ENCODE results near the gene DLGAP4.

Gene DLGAP4

DNA sequence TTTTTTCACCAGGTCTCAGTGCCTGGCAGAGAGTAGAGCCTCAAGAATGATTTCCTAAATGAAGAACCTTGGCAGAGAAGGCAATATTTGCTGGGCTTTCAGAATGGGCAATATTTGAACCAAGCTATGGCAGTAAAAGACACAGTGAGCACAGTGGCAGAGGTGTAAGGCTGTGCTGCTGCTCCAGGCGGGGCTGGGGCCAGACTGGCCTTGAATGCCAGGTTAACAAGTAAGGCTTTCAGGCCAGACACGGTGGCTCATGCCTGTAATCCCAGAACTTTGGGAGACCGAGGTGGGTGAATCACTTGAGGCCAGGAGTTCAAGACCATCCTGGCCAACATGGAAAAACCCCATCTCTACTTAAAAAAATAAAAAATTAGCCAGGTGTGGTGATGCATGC is 226.7 kb downstream of the DLGAP4 start:
- Histone ChIP-seq H3K4me2 (ENCODE audit: low read depth, low read length) (no peak overlapping the region), H3K9me2 (replicated peaks; ENCODE audit: insufficient read depth, low read length) (no peaks in the 10 kb centered on the region), H3K9ac (ENCODE audit: low read length) (no peak overlapping the region), H3K9me3 (replicated peaks; ENCODE audit: insufficient read depth, low read length) (no peaks in the 10 kb centered on the region), H3K4me1 (ENCODE audit: low read length) (peaks cover 4% of the 10 kb centered on the region), H3K36me3 (replicated peaks; ENCODE audit: insufficient read depth, low read length) (no peaks in the 10 kb centered on the region), H4K20me1 (ENCODE audit: insufficient read depth, low read length) (no peaks in the 10 kb centered on the region), H2AFZ (ENCODE audit: low read length) (no peak overlapping the region), H3K27me3 (replicated peaks; ENCODE audit: insufficient read depth, low read length) (no peaks in the 10 kb centered on the region), H3K79me2 (ENCODE audit: low read length) (no peaks in the 10 kb centered on the region), H3F3A (ENCODE audit: insufficient read depth, low read length) (no peaks in the 10 kb centered on the region), H3K4me3 (ENCODE audit: low read length) (no peak overlapping the region), H3K27ac (ENCODE audit: low read length) (no peak overlapping the region)
- no peak for TF ChIP-seq EZH2 (optimal IDR thresholded peaks at IDR 0.05; ENCODE audit: low read depth, low read length)
- TF ChIP-seq CTCF (IDR thresholded peaks at IDR 0.05; ENCODE audit: low read length) = no peak
- no peak for TF ChIP-seq EZH2phosphoT487 (IDR thresholded peaks at IDR 0.05; ENCODE audit: low read length)
- no peak for DNase-seq

DNA sequence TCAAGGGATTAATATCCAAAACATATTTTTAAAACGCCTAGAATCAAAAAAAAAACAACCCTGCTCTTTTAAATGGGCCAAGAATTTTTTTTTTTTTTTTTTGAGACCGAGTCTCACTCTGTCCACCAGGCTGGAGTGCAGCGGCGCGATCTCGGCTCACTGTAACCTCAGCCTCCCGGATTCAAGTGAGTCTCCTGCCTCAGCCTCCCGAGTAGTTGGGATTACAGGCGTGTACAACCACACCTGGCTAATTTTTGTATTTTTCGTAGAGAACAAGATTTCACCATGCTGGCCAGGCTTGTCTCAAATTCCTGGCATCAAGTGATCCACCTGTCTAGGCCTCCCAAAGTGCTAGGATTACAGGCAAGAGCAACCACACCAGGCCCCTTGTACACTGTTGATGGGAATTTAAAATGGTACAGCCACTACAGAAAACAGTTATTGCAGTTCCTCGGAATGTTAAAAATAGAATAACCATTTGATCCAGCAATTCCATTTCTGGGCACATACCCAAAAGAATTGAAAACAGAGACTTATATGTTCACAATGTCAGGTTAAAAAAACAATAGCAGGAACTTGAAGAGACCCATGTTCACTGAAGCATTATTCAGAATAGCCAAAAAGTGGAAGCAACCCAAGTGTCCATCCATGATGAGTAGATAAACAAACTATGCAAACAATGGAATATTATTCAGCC is 232.0 kb downstream of the DLGAP4 start:
- no peak for TF ChIP-seq CTCF (IDR thresholded peaks at IDR 0.05; ENCODE audit: low read length)
- no peak for TF ChIP-seq EZH2phosphoT487 (IDR thresholded peaks at IDR 0.05; ENCODE audit: low read length)
- no peak for TF ChIP-seq EZH2 (optimal IDR thresholded peaks at IDR 0.05; ENCODE audit: low read depth, low read length)
- Histone ChIP-seq H3K36me3 (replicated peaks; ENCODE audit: insufficient read depth, low read length) (no peaks in the 10 kb centered on the region), H3K4me3 (ENCODE audit: low read length) (no peak overlapping the region), H3K79me2 (ENCODE audit: low read length) (no peaks in the 10 kb centered on the region), H3F3A (ENCODE audit: insufficient read depth, low read length) (0 out of 2 replicates have a peak, but pooled peaks cover 3% of the 10 kb centered on the region), H3K27me3 (replicated peaks; ENCODE audit: insufficient read depth, low read length) (no peaks in the 10 kb centered on the region), H3K9ac (ENCODE audit: low read length) (no peak overlapping the region), H4K20me1 (ENCODE audit: insufficient read depth, low read length) (no peaks in the 10 kb centered on the region), H2AFZ (ENCODE audit: low read length) (no peak overlapping the region), H3K27ac (ENCODE audit: low read length) (no peak overlapping the region), H3K9me3 (replicated peaks; ENCODE audit: insufficient read depth, low read length) (no peaks in the 10 kb centered on the region), H3K4me2 (ENCODE audit: low read depth, low read length) (no peak overlapping the region), H3K9me2 (replicated peaks; ENCODE audit: insufficient read depth, low read length) (no peaks in the 10 kb centered on the region), H3K4me1 (ENCODE audit: low read length) (no peaks in the 10 kb centered on the region)
- DNase-seq = no peak

DNA sequence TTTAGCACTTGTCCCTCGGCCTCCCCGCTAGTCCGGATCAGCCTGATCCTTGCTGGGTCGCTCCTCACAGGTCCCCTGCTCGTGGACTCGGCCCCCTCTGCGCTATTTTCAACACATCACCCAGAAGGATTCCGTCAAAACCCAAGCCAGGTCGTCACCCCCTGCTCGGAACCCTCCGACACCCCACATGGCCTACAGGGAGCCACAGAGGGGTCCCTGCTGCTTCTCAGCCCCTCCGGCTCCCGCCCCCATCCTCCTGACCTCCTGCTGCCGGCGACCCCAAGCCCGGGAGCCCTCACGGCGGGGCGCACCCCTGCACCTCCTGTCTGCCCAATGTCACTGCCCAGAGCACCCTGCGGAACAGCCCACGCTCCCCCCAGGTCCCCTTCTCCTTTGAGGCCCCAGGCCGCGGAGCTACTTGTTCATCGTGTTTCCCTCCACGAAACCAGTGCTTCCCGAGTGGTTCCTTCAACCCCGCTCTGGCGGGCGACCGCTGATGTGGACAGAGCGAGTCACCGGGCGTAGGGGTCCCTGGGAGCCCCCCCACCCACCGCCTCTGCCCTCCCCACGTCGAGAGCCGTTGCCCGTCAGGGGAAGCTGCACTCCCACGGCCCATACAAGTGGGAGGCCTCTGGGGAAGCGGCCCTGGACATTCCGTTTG is 234.5 kb downstream of the DLGAP4 start:
- no peaks in the 10 kb centered on the region for H4K20me1 ChIP-seq (ENCODE audit: insufficient read depth, low read length)
- H3K9me3 ChIP-seq (replicated peaks; ENCODE audit: insufficient read depth, low read length) = no peaks in the 10 kb centered on the region
- no peaks in the 10 kb centered on the region for H3K79me2 ChIP-seq (ENCODE audit: low read length)
- 0 out of 2 replicates have a peak, but pooled peaks cover 3% of the 10 kb centered on the region for H3F3A ChIP-seq (ENCODE audit: insufficient read depth, low read length)
- no peaks in the 10 kb centered on the region for H3K36me3 ChIP-seq (replicated peaks; ENCODE audit: insufficient read depth, low read length)
- no peak for TF ChIP-seq CTCF (IDR thresholded peaks at IDR 0.05; ENCODE audit: low read length)
- peak overlapping the region; percentile 24; the same call in 1 of the 2 replicates for H3K4me2 ChIP-seq (ENCODE audit: low read depth, low read length)
- H3K4me3 ChIP-seq (ENCODE audit: low read length) = no peak overlapping the region
- H3K9me2 ChIP-seq (replicated peaks; ENCODE audit: insufficient read depth, low read length) = no peaks in the 10 kb centered on the region
- no peaks in the 10 kb centered on the region for H3K4me1 ChIP-seq (ENCODE audit: low read length)
- no peak for DNase-seq
- no peaks in the 10 kb centered on the region for H3K27me3 ChIP-seq (replicated peaks; ENCODE audit: insufficient read depth, low read length)
- no peak overlapping the region for H3K9ac ChIP-seq (ENCODE audit: low read length)
- no peak overlapping the region for H2AFZ ChIP-seq (ENCODE audit: low read length)
- H3K27ac ChIP-seq (ENCODE audit: low read length) = no peak overlapping the region
